Neural progenitor cell (in vitro differentiated cells): ENCODE data around the gene CCDC59.

ENCODE experiments used
- EZH2 ChIP-seq: fragments of 200-600 bp; sonication (generic); IDR thresholded peaks from 2 replicates; pipeline ENCODE4 v1.6.1; 2017; ENCODE audit warnings: antibody characterized with exemption, mild to moderate bottlenecking, moderate library complexity
- TF ChIP-seq, protein P1 (sequence below): fragments of 200-600 bp; sonication (generic); IDR thresholded peaks from 2 replicates; pipeline ENCODE4 v1.5.1; 2017; ENCODE audit warnings: antibody characterized with exemption, mild to moderate bottlenecking

GRCh38 chr12:82357845-82358199, 365 bp downstream of the CCDC59 start:
- TF ChIP-seq, protein P1, sequence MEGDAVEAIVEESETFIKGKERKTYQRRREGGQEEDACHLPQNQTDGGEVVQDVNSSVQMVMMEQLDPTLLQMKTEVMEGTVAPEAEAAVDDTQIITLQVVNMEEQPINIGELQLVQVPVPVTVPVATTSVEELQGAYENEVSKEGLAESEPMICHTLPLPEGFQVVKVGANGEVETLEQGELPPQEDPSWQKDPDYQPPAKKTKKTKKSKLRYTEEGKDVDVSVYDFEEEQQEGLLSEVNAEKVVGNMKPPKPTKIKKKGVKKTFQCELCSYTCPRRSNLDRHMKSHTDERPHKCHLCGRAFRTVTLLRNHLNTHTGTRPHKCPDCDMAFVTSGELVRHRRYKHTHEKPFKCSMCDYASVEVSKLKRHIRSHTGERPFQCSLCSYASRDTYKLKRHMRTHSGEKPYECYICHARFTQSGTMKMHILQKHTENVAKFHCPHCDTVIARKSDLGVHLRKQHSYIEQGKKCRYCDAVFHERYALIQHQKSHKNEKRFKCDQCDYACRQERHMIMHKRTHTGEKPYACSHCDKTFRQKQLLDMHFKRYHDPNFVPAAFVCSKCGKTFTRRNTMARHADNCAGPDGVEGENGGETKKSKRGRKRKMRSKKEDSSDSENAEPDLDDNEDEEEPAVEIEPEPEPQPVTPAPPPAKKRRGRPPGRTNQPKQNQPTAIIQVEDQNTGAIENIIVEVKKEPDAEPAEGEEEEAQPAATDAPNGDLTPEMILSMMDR, result no peak
- no peak for TF ChIP-seq EZH2
